HG02759 (cell line): Measurements from ENCODE around the gene L3MBTL1.

Source experiments
- ATAC-seq: cut with Tn5 transposase; IDR thresholded peaks from one replicate; pipeline ENCODE4 v1.9.1; 2021; ENCODE audit warnings: mild to moderate bottlenecking, moderate library complexity; ENCODE audit not compliant: unreplicated experiment

L3MBTL1 gene

GRCh38 chr20:43558412-43559146, 51.1 kb downstream of the L3MBTL1 start, which contains the start of gene SGK2:
Gene SGK2, plus strand, starts transcription at chr20:43559027. Its CDS starts 7,469 bp downstream, at chr20:43566496.
- no peak for ATAC-seq

- no peak for ATAC-seq
These were observed 51.9 kb downstream of the L3MBTL1 start for GRCh38 chr20:43559147-43559987.

- no peak for ATAC-seq
These were observed 53.5 kb downstream of the L3MBTL1 start for GRCh38 chr20:43560974-43561373.

- no peak for ATAC-seq
These were observed 55.9 kb downstream of the L3MBTL1 start for GRCh38 chr20:43563429-43563828.

- ATAC-seq: no peak
These were observed 56.5 kb downstream of the L3MBTL1 start for GRCh38 chr20:43563991-43564390.

GRCh38 chr20:43564455-43564854, 57.0 kb downstream of the L3MBTL1 start:
- ATAC-seq: no peak

- no peak for ATAC-seq
These were observed 57.7 kb downstream of the L3MBTL1 start for GRCh38 chr20:43564993-43565757.

GRCh38 chr20:43565758-43566104, 58.2 kb downstream of the L3MBTL1 start:
- no peak for ATAC-seq

GRCh38 chr20:43567477-43567876, 60.0 kb downstream of the L3MBTL1 start:
- no peak for ATAC-seq

- ATAC-seq: no peak
These were observed 61.2 kb downstream of the L3MBTL1 start for GRCh38 chr20:43568706-43569105.

- ATAC-seq: no peak
These were observed 61.8 kb downstream of the L3MBTL1 start for GRCh38 chr20:43569282-43569681.

GRCh38 chr20:43570496-43570895, 63.0 kb downstream of the L3MBTL1 start:
- no peak for ATAC-seq

- no peak for ATAC-seq
These were observed 63.8 kb downstream of the L3MBTL1 start for GRCh38 chr20:43571310-43571709.

GRCh38 chr20:43571771-43572170, 64.3 kb downstream of the L3MBTL1 start:
- ATAC-seq: no peak

- ATAC-seq: no peak
These were observed 65.4 kb downstream of the L3MBTL1 start for GRCh38 chr20:43572891-43573290.

- ATAC-seq: no peak
These were observed 68.6 kb downstream of the L3MBTL1 start for GRCh38 chr20:43576108-43576507.

- ATAC-seq: no peak
These were observed 72.6 kb downstream of the L3MBTL1 start for GRCh38 chr20:43579861-43580793.

GRCh38 chr20:43583133-43583864, 75.8 kb downstream of the L3MBTL1 start:
- ATAC-seq: no peak

GRCh38 chr20:43583982-43584432, 76.5 kb downstream of the L3MBTL1 start:
- ATAC-seq: no peak
